ENCODE data around the gene CAMTA1. TPM values are rescaled to one million over a fixed set of nuclear protein-coding genes. Genes with fewer than 3 reads are reported as not detected.

Gene CAMTA1
- total RNA-seq, 1 experiment from 2014 or later, result 60.0 TPM

GRCh38 chr1:6802893-6803292, 17.6 kb downstream of the CAMTA1 start:
- no peak for DNase-seq
- Mint-ChIP-seq H3K27me3 (ENCODE audit: insufficient read depth, unreplicated experiment) (no peaks in the 10 kb centered on the region), H3K9me3 (ENCODE audit: unreplicated experiment) (no peaks in the 10 kb centered on the region), H3K36me3 (ENCODE audit: insufficient read depth, unreplicated experiment) (no peaks in the 10 kb centered on the region), H3K4me1 (ENCODE audit: low read depth, unreplicated experiment) (peaks cover 8% of the 10 kb centered on the region), H3K27ac (ENCODE audit: unreplicated experiment) (no peak overlapping the region), H3K4me3 (ENCODE audit: unreplicated experiment) (no peak overlapping the region)
- TF ChIP-seq CTCF (IDR thresholded peaks at IDR 0.05; ENCODE audit: insufficient read depth in 1 of 2, low read depth in 1 of 2, low read length in 1 of 2, severe bottlenecking in 1 of 2, unreplicated experiment in 1 of 2), result no peak
- Histone ChIP-seq H3K4me3 (ENCODE audit: low read depth, low read length) (no peak overlapping the region), H3K4me1 (peaks cover 10% of the 10 kb centered on the region; the same call in 1 of the 2 replicates), H3K36me3 (ENCODE audit: control insufficient read depth, insufficient read depth, low read length) (no peaks in the 10 kb centered on the region), H3K27me3 (replicated peaks; ENCODE audit: control insufficient read depth, insufficient read depth, low read length) (no peaks in the 10 kb centered on the region), H3K9me3 (no peaks in the 10 kb centered on the region)
- intact Hi-C loops (cut with micrococcal nuclease; ENCODE audit: unreplicated experiment), result no loop called here
- ChIA-PET CTCF (no interaction called here), POLR2A (no interaction called here)
- no TSS peak for BruUV-seq (replicated peaks)

GRCh38 chr1:6803357-6803756, 18.1 kb downstream of the CAMTA1 start:
- no peak for DNase-seq
- Histone ChIP-seq H3K4me1 (peaks cover 10% of the 10 kb centered on the region; the same call in 1 of the 2 replicates), H3K27me3 (replicated peaks; ENCODE audit: control insufficient read depth, insufficient read depth, low read length) (no peaks in the 10 kb centered on the region), H3K9me3 (no peaks in the 10 kb centered on the region), H3K4me3 (ENCODE audit: low read depth, low read length) (no peak overlapping the region), H3K36me3 (ENCODE audit: control insufficient read depth, insufficient read depth, low read length) (no peaks in the 10 kb centered on the region)
- CTCF ChIA-PET, result interaction anchor here (0.7 kb wide), 1 partner anchor 940 kb away, joined by 5 read pairs; no protein-coding TSS in a partner anchor
- no peaks in the 10 kb centered on the region for H3K9me3 Mint-ChIP-seq (ENCODE audit: unreplicated experiment)
- H3K36me3 Mint-ChIP-seq (ENCODE audit: insufficient read depth, unreplicated experiment), result no peaks in the 10 kb centered on the region
- no peak overlapping the region for H3K4me3 Mint-ChIP-seq (ENCODE audit: unreplicated experiment)
- H3K27ac Mint-ChIP-seq (ENCODE audit: unreplicated experiment), result no peak overlapping the region
- TF ChIP-seq CTCF (IDR thresholded peaks at IDR 0.05; ENCODE audit: insufficient read depth in 1 of 2, low read depth in 1 of 2, low read length in 1 of 2, severe bottlenecking in 1 of 2, unreplicated experiment in 1 of 2), result no peak
- POLR2A ChIA-PET, result no interaction called here
- no peaks in the 10 kb centered on the region for H3K27me3 Mint-ChIP-seq (ENCODE audit: insufficient read depth, unreplicated experiment)
- intact Hi-C loops (cut with micrococcal nuclease; ENCODE audit: unreplicated experiment), result no loop called here
- peaks cover 8% of the 10 kb centered on the region for H3K4me1 Mint-ChIP-seq (ENCODE audit: low read depth, unreplicated experiment)
- no TSS peak for BruUV-seq (replicated peaks)

- peaks cover 8% of the 10 kb centered on the region for H3K4me1 Mint-ChIP-seq (ENCODE audit: low read depth, unreplicated experiment)
- no peaks in the 10 kb centered on the region; the same call in 1 of the 2 replicates for H3K36me3 ChIP-seq (ENCODE audit: control insufficient read depth, insufficient read depth, low read length)
- H3K27ac Mint-ChIP-seq (ENCODE audit: unreplicated experiment), result no peak overlapping the region
- intact Hi-C loops (cut with micrococcal nuclease; ENCODE audit: unreplicated experiment), result no loop called here
- H3K27me3 ChIP-seq (replicated peaks; ENCODE audit: control insufficient read depth, insufficient read depth, low read length), result no peaks in the 10 kb centered on the region
- no peaks in the 10 kb centered on the region for H3K36me3 Mint-ChIP-seq (ENCODE audit: insufficient read depth, unreplicated experiment)
- ChIA-PET POLR2A (no interaction called here), CTCF (no interaction called here)
- H3K4me3 Mint-ChIP-seq (ENCODE audit: unreplicated experiment), result no peak overlapping the region
- H3K9me3 Mint-ChIP-seq (ENCODE audit: unreplicated experiment), result no peaks in the 10 kb centered on the region
- no peak for DNase-seq
- no TSS peak for BruUV-seq (replicated peaks)
- H3K27me3 Mint-ChIP-seq (ENCODE audit: insufficient read depth, unreplicated experiment), result no peaks in the 10 kb centered on the region
- no peak overlapping the region for H3K4me3 ChIP-seq (ENCODE audit: low read depth, low read length)
- TF ChIP-seq CTCF (IDR thresholded peaks at IDR 0.05; ENCODE audit: insufficient read depth in 1 of 2, low read depth in 1 of 2, low read length in 1 of 2, severe bottlenecking in 1 of 2, unreplicated experiment in 1 of 2), result no peak
- no peaks in the 10 kb centered on the region for H3K9me3 ChIP-seq
- H3K4me1 ChIP-seq, result peaks cover 10% of the 10 kb centered on the region; the same call in 1 of the 2 replicates
Observed at GRCh38 chr1:6805004-6805416, 19.8 kb downstream of the CAMTA1 start.
